Cardiac muscle cell (in vitro differentiated cells and primary cell): ENCODE data around the gene TMEM209. TPM values are rescaled to one million over a fixed set of nuclear protein-coding genes. Genes with fewer than 3 reads are reported as not detected.
"Not testable (repeated sequence)": the region's sequence is repeated elsewhere in the genome, so short reads cannot be mapped to it uniquely, and the experiment has no call there.

Experiments used
- DNase-seq, 2 donors: peaks; one replicate each; pipeline versions ENCODE4 v3.0.0 to v3.0.0-alpha.2; 2010 to 2017; ENCODE audit warnings: low read depth in 1 of 2, low spot score in 1 of 2
- H3K27ac ChIP-seq: fragments of 200-600 bp; sonication (generic); 2 replicates; pipeline ENCODE4 v1.5.1; 2016
- H3K27me3 ChIP-seq: fragments of 200-600 bp; sonication (generic); 2 replicates; pipeline ENCODE4 v1.6.0; 2016; ENCODE audit warnings: control low read depth
- H3K36me3 ChIP-seq: fragments of 200-600 bp; sonication (generic); 2 replicates; pipeline ENCODE4 v1.5.1; 2016; ENCODE audit warnings: control low read depth
- H3K4me1 ChIP-seq: fragments of 200-600 bp; sonication (generic); 2 replicates; pipeline ENCODE4 v1.8.1; 2017; ENCODE audit warnings: low read depth, mild to moderate bottlenecking, mixed run types
- H3K4me3 ChIP-seq: fragments of 200-600 bp; sonication (generic); 2 replicates; pipeline ENCODE4 v1.5.1; 2016; ENCODE audit warnings: mild to moderate bottlenecking
- H3K9me3 ChIP-seq: fragments of 200-600 bp; sonication (generic); 2 replicates; pipeline ENCODE4 v1.5.1; 2017; ENCODE audit warnings: low read depth, mild to moderate bottlenecking, control low read depth
- polyA plus RNA-seq: library from polyadenylated mRNA; unstranded; fragments of >200 nt; fragmentation: Nextera tagmentation; extraction: Ambion mirVana; gene quantifications from 2 replicates; pipeline ENCODE4 v1.2.1, GENCODE V29; 2016
- total RNA-seq: library from RNA; depleted of rRNA; stranded (reverse); fragments of >200 nt; gene quantifications from 2 replicates; pipeline ENCODE4 v1.2.3, GENCODE V29; 2016
- TF ChIP-seq, protein P1 (sequence below): IDR thresholded peaks from 2 replicates; pipeline ENCODE4 v1.5.1; 2012; ENCODE audit warnings: low read depth, mild to moderate bottlenecking, low read length

TMEM209 gene
- total and polyA plus RNA-seq, 2 experiments from 2014 or later: 14.0 to 14.2 TPM

DNA sequence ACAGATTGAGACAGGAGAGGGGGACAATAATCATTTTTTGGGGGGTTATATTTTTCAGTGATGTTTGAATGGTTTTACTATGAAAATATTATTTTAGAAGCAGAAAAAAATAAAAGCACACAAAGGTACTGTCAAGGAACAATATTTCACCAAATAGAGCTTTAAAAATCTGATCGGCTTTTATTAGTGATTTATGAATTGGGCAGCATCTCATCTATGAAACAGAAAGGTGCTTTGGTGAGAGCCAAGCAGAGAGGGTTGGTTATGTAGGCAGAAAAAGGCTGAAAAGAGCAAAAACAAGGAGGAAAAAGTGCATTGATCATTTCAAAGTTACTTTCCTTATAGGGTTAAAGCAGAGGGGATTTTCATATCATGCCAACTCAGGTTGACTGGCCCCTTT is 35.0 kb upstream of the TMEM209 start:
- TF ChIP-seq, protein P1, sequence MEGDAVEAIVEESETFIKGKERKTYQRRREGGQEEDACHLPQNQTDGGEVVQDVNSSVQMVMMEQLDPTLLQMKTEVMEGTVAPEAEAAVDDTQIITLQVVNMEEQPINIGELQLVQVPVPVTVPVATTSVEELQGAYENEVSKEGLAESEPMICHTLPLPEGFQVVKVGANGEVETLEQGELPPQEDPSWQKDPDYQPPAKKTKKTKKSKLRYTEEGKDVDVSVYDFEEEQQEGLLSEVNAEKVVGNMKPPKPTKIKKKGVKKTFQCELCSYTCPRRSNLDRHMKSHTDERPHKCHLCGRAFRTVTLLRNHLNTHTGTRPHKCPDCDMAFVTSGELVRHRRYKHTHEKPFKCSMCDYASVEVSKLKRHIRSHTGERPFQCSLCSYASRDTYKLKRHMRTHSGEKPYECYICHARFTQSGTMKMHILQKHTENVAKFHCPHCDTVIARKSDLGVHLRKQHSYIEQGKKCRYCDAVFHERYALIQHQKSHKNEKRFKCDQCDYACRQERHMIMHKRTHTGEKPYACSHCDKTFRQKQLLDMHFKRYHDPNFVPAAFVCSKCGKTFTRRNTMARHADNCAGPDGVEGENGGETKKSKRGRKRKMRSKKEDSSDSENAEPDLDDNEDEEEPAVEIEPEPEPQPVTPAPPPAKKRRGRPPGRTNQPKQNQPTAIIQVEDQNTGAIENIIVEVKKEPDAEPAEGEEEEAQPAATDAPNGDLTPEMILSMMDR: no peak
- H3K4me3 ChIP-seq: no peak overlapping the region
- DNase-seq: no peak
- H3K9me3 ChIP-seq: no peaks in the 10 kb centered on the region
- H3K4me1 ChIP-seq: no peaks in the 10 kb centered on the region
- no peak overlapping the region for H3K27ac ChIP-seq
- no peaks in the 10 kb centered on the region for H3K36me3 ChIP-seq
- peaks cover 13% of the 10 kb centered on the region for H3K27me3 ChIP-seq

DNA sequence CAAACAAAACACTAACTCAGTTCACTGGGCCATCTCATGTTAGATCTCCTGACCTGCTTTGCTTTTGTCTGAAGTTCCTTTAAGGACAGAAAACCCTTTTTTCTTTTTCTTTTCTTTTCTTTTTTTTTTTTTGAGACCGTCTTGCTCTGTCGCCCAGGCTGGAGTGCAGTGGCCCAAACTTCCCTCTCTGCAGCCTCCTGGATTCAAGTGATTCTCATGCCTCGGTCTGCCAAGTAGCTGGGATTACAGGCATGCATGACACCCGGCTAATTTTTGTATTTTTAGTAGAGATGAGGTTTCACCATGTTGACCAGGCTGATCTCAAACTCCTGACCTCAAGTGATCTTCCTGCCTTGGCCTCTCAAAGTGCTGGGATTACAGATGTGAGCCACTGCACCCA is 31.2 kb upstream of the TMEM209 start:
- H3K9me3 ChIP-seq, H3K4me1 ChIP-seq, H3K27ac ChIP-seq, DNase-seq, H3K4me3 ChIP-seq, H3K36me3 ChIP-seq: not testable (repeated sequence)
- peaks cover 17% of the 10 kb centered on the region for H3K27me3 ChIP-seq

DNA sequence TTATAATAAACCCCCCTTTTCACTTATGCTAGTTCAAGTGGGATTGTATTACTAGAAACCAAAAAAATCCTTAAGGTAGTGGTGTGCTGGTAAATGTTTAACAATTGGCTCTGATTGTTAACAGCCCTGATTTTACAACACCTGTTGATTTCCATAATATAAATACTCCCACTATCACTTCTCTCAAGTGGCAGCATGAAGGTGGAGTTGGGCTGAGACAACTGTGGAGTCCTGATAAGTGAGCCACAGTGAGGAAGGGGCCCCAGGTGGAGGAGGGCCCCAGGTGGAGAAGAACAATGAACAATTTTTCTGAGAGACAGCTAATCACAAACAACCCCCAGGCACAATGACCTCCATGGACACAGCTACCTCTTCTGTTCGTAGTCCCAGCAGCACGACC is 28.9 kb upstream of the TMEM209 start:
- Histone ChIP-seq H3K27ac (no peak overlapping the region), H3K27me3 (peaks cover 17% of the 10 kb centered on the region), H3K4me3 (no peak overlapping the region), H3K4me1 (peaks cover 8% of the 10 kb centered on the region), H3K36me3 (no peaks in the 10 kb centered on the region), H3K9me3 (no peaks in the 10 kb centered on the region)
- TF ChIP-seq, protein P1: no peak
- DNase-seq: no peak

DNA sequence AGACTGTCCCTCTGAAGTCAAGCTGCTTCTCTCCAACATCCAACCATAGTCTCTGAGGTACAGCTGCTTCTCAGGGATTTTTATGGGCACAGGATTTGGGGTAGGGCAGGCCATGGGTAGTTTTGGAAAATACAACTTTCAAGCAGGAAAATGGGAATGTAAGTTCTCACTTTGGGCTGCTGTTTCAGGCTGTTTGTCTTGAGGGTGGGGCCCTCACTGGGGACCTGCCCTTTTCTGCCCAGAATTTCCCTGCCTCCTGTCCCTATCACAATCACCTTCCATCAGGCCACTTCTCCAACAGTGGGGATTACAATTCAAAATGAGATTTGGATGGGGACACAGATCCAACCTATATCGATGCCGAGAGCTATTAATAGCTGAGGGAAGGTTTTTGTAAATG is 27.0 kb upstream of the TMEM209 start:
- Histone ChIP-seq H3K36me3 (no peaks in the 10 kb centered on the region), H3K9me3 (no peaks in the 10 kb centered on the region), H3K27me3 (peaks cover 17% of the 10 kb centered on the region), H3K4me3 (no peak overlapping the region), H3K27ac (no peak overlapping the region), H3K4me1 (peaks cover 24% of the 10 kb centered on the region)
- DNase-seq: no peak
- TF ChIP-seq, protein P1: no peak

DNA sequence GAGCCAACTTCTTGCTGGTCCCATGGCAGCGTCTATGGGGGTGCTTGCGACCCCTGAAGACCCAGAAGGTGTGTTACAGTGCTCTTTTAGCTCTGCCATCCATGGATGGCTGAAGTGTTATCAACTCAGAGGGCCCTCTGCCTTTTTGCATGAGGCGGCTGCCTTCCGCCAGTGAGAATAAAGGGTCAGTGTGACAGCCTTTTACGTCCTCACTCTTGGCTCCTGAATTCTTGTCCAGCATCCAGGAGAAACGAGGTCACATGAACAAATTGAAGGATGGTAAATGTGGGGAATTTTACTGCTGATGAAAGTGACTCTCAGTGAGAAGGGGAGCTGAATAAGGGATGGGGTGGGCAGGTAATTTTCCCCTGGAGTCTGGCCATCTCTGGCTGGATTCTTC is 26.6 kb upstream of the TMEM209 start:
- no peaks in the 10 kb centered on the region for H3K36me3 ChIP-seq
- H3K9me3 ChIP-seq: no peaks in the 10 kb centered on the region
- TF ChIP-seq, protein P1: no peak
- H3K4me3 ChIP-seq: no peak overlapping the region
- no peak overlapping the region for H3K27ac ChIP-seq
- no peak for DNase-seq
- peaks cover 24% of the 10 kb centered on the region for H3K4me1 ChIP-seq
- peaks cover 15% of the 10 kb centered on the region for H3K27me3 ChIP-seq

DNA sequence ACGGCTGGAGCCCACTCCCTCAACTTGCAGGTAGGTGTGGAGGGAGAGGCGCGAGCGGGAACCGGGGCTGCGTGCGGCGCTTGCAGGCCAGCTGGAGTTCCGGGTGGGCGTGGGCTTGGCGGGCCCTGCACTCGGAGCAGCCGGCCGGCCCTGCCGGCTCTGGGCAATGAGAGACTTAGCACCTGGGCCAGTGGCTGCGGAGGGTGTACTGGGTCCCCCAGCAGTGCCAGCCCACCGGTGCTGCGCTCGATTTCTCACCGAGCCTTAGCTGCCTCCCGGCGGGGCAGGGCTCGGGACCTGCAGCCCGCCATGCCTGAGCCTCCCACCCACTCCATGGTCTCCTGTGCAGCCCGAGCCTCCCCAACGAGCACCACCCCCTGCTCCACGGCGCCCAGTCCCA is 24.8 kb upstream of the TMEM209 start:
- H3K4me3 ChIP-seq, H3K27ac ChIP-seq, H3K27me3 ChIP-seq, DNase-seq, H3K36me3 ChIP-seq, H3K9me3 ChIP-seq: not testable (repeated sequence)
- H3K4me1 ChIP-seq: peaks cover 24% of the 10 kb centered on the region
